Cardiac muscle cell (in vitro differentiated cells and primary cell): ENCODE data around the gene STPG4. TPM values are rescaled to one million over a fixed set of nuclear protein-coding genes. Genes with fewer than 3 reads are reported as not detected.

ENCODE experiments used
- DNase-seq, 2 donors: peaks; one replicate each; pipeline versions ENCODE4 v3.0.0 to v3.0.0-alpha.2; 2010 to 2017; ENCODE audit warnings: low read depth in 1 of 2, low spot score in 1 of 2
- H3K27ac ChIP-seq: fragments of 200-600 bp; sonication (generic); 2 replicates; pipeline ENCODE4 v1.5.1; 2016
- H3K27me3 ChIP-seq: fragments of 200-600 bp; sonication (generic); 2 replicates; pipeline ENCODE4 v1.6.0; 2016; ENCODE audit warnings: control low read depth
- H3K36me3 ChIP-seq: fragments of 200-600 bp; sonication (generic); 2 replicates; pipeline ENCODE4 v1.5.1; 2016; ENCODE audit warnings: control low read depth
- H3K4me1 ChIP-seq: fragments of 200-600 bp; sonication (generic); 2 replicates; pipeline ENCODE4 v1.8.1; 2017; ENCODE audit warnings: low read depth, mild to moderate bottlenecking, mixed run types
- H3K4me3 ChIP-seq: fragments of 200-600 bp; sonication (generic); 2 replicates; pipeline ENCODE4 v1.5.1; 2016; ENCODE audit warnings: mild to moderate bottlenecking
- H3K9me3 ChIP-seq: fragments of 200-600 bp; sonication (generic); 2 replicates; pipeline ENCODE4 v1.5.1; 2017; ENCODE audit warnings: low read depth, mild to moderate bottlenecking, control low read depth
- CTCF ChIP-seq: IDR thresholded peaks from 2 replicates; pipeline ENCODE4 v1.5.1; 2012; ENCODE audit warnings: low read depth, mild to moderate bottlenecking, low read length
- polyA plus RNA-seq: library from polyadenylated mRNA; unstranded; fragments of >200 nt; fragmentation: Nextera tagmentation; extraction: Ambion mirVana; gene quantifications from 2 replicates; pipeline ENCODE4 v1.2.1, GENCODE V29; 2016
- total RNA-seq: library from RNA; depleted of rRNA; stranded (reverse); fragments of >200 nt; gene quantifications from 2 replicates; pipeline ENCODE4 v1.2.3, GENCODE V29; 2016

Gene STPG4
- total and polyA plus RNA-seq, 2 experiments from 2014 or later: not detected

- no peak for DNase-seq
- Histone ChIP-seq H3K4me1 (peaks cover 11% of the 10 kb centered on the region), H3K27ac (no peak overlapping the region), H3K4me3 (no peak overlapping the region), H3K27me3 (no peaks in the 10 kb centered on the region), H3K9me3 (no peaks in the 10 kb centered on the region), H3K36me3 (no peaks in the 10 kb centered on the region)
- no peak for TF ChIP-seq CTCF
Observed at GRCh38 chr2:47087051-47087450, 68.1 kb downstream of the STPG4 start.

GRCh38 chr2:47086571-47086970 is 68.5 kb downstream of the STPG4 start:
- Histone ChIP-seq H3K9me3 (no peaks in the 10 kb centered on the region), H3K4me3 (no peak overlapping the region), H3K27me3 (no peaks in the 10 kb centered on the region), H3K4me1 (peaks cover 11% of the 10 kb centered on the region), H3K36me3 (no peaks in the 10 kb centered on the region), H3K27ac (no peak overlapping the region)
- no peak for TF ChIP-seq CTCF
- no peak for DNase-seq

- no peak overlapping the region for H3K4me3 ChIP-seq
- TF ChIP-seq CTCF: no peak
- no peaks in the 10 kb centered on the region for H3K36me3 ChIP-seq
- H3K9me3 ChIP-seq: no peaks in the 10 kb centered on the region
- H3K27ac ChIP-seq: no peak overlapping the region
- peaks cover 11% of the 10 kb centered on the region for H3K4me1 ChIP-seq
- no peaks in the 10 kb centered on the region for H3K27me3 ChIP-seq
- no peak for DNase-seq
Observed at GRCh38 chr2:47086054-47086471, 69.0 kb downstream of the STPG4 start.

GRCh38 chr2:47083886-47084687 is 71.0 kb downstream of the STPG4 start:
- no peaks in the 10 kb centered on the region for H3K36me3 ChIP-seq
- no peaks in the 10 kb centered on the region for H3K27me3 ChIP-seq
- H3K9me3 ChIP-seq: no peaks in the 10 kb centered on the region
- no peak overlapping the region for H3K4me3 ChIP-seq
- H3K27ac ChIP-seq: no peak overlapping the region
- peak in 1 of 2 donors; percentile 53 for DNase-seq
- TF ChIP-seq CTCF: no peak
- H3K4me1 ChIP-seq: peaks cover 14% of the 10 kb centered on the region

- Histone ChIP-seq H3K9me3 (no peaks in the 10 kb centered on the region), H3K27ac (no peak overlapping the region), H3K27me3 (no peaks in the 10 kb centered on the region), H3K4me1 (peaks cover 12% of the 10 kb centered on the region), H3K4me3 (no peak overlapping the region), H3K36me3 (no peaks in the 10 kb centered on the region)
- no peak for TF ChIP-seq CTCF
- DNase-seq: no peak
Observed at GRCh38 chr2:47083485-47083884, 71.6 kb downstream of the STPG4 start.
